Measurements from ENCODE around the gene CSTB. TPM values are rescaled to one million over a fixed set of nuclear protein-coding genes. Genes with fewer than 3 reads are reported as not detected.
A peak's percentile ranks its signal among the peaks of the same experiment; 100 is the strongest.

Gene CSTB
- total RNA-seq, 6 donors from 2014 or later, result 19.9 to 122 (median 51.3) TPM

- DNase-seq (peak in 1 of 2 donors; percentile 68), ATAC-seq (ENCODE audit: low FRiP score in 2 of 2) (no peak)
- H3K36me3 ChIP-seq, result peaks cover 20 to 98% (median 86%) of the 10 kb centered on the region in 4 donors
- TF ChIP-seq EP300 (IDR thresholded peaks at IDR 0.05) (no peak), POLR2A (IDR thresholded peaks at IDR 0.05) (no peak), POLR2AphosphoS5 (IDR thresholded peaks at IDR 0.05) (no peak)
- TF ChIP-seq, protein P1, sequence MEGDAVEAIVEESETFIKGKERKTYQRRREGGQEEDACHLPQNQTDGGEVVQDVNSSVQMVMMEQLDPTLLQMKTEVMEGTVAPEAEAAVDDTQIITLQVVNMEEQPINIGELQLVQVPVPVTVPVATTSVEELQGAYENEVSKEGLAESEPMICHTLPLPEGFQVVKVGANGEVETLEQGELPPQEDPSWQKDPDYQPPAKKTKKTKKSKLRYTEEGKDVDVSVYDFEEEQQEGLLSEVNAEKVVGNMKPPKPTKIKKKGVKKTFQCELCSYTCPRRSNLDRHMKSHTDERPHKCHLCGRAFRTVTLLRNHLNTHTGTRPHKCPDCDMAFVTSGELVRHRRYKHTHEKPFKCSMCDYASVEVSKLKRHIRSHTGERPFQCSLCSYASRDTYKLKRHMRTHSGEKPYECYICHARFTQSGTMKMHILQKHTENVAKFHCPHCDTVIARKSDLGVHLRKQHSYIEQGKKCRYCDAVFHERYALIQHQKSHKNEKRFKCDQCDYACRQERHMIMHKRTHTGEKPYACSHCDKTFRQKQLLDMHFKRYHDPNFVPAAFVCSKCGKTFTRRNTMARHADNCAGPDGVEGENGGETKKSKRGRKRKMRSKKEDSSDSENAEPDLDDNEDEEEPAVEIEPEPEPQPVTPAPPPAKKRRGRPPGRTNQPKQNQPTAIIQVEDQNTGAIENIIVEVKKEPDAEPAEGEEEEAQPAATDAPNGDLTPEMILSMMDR (IDR thresholded peaks at IDR 0.05), result no peak
- H3K9me3 ChIP-seq, result no peaks in the 10 kb centered on the region
- H3K27me3 ChIP-seq, result no peaks in the 10 kb centered on the region
- WGBS, 2 donors, result 92 to 99% methylated on average over 17 of the region's 17 CpGs
- no peaks in the 10 kb centered on the region for H3K4me1 ChIP-seq
- no peak overlapping the region for H3K27ac ChIP-seq
- no peak overlapping the region for H3K4me3 ChIP-seq
Observed at GRCh38 chr21:43748622-43749021, 27.5 kb downstream of the CSTB start.

DNA sequence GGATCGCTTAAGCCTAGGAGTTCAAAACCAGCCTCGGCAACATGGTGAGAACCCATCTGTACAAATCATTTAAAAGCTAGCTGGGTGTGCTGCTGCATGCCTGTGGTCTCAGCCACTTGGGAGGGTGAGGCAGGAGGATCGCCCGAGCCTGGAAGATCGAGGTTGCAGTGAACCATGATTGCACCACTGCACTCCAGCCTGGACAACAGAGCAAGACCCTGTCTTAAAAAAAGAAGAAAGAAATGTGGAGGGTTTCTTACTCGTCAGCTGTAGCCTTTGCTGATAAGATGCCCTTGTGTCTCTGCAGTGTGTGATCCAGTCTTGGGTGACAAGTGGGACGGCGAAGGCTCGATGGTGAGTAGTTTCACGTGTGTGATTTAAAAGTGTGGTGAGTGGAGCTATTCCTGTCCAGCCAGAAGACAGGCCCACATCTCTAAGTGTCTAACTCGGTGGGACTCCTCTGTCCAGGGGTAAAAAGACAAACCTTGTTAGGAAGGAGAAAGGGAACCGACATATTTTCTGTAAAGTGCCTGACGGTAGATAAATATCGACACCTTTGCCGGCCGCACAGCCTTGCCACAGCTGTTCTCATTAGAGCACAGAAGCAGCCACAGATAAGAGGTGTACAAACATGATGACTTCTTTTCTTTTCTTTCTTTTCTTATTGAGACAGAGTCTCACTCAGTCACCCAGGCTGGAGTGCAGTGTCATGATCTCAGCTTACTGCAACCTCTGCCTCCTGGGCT lies 30.2 kb downstream of the CSTB start:
- H3K4me3 ChIP-seq, result no peak overlapping the region
- DNase-seq, result no peak
- H3K27ac ChIP-seq, result no peak overlapping the region
- no peak for ATAC-seq (ENCODE audit: low FRiP score in 2 of 2)
- H3K9me3 ChIP-seq, result no peaks in the 10 kb centered on the region
- peaks cover 20 to 85% (median 73%) of the 10 kb centered on the region in 4 donors for H3K36me3 ChIP-seq
- TF ChIP-seq, protein P1 (IDR thresholded peaks at IDR 0.05), result no peak
- no peak for TF ChIP-seq EP300 (IDR thresholded peaks at IDR 0.05)
- TF ChIP-seq POLR2AphosphoS5 (IDR thresholded peaks at IDR 0.05), result no peak
- TF ChIP-seq POLR2A (IDR thresholded peaks at IDR 0.05), result no peak
- H3K4me1 ChIP-seq, result no peaks in the 10 kb centered on the region
- no peaks in the 10 kb centered on the region for H3K27me3 ChIP-seq
- 90 to 92% methylated on average over 16 of the region's 16 CpGs for WGBS, 2 donors

GRCh38 chr21:43744725-43745124 lies 31.4 kb downstream of the CSTB start:
- H3K27ac ChIP-seq, result no peak overlapping the region
- WGBS, 2 donors, result 97 to 98% methylated on average over 18 of the region's 18 CpGs
- H3K9me3 ChIP-seq, result no peaks in the 10 kb centered on the region
- no peak overlapping the region for H3K4me3 ChIP-seq
- H3K4me1 ChIP-seq, result peaks cover 0 to 6% (median 0%) of the 10 kb centered on the region in 4 donors
- ATAC-seq (ENCODE audit: low FRiP score in 2 of 2) (no peak), DNase-seq (no peak)
- TF ChIP-seq, protein P1 (IDR thresholded peaks at IDR 0.05), result no peak
- TF ChIP-seq POLR2A (IDR thresholded peaks at IDR 0.05) (no peak), POLR2AphosphoS5 (IDR thresholded peaks at IDR 0.05) (no peak), EP300 (IDR thresholded peaks at IDR 0.05) (no peak)
- peaks cover 16 to 75% (median 62%) of the 10 kb centered on the region in 4 donors for H3K36me3 ChIP-seq
- no peaks in the 10 kb centered on the region for H3K27me3 ChIP-seq

- H3K9me3 ChIP-seq, result no peaks in the 10 kb centered on the region
- WGBS, 2 donors, result 96 to 97% methylated on average over 7 to 8 of the region's 8 CpGs
- H3K27me3 ChIP-seq, result no peaks in the 10 kb centered on the region
- peaks cover 0 to 6% (median 0%) of the 10 kb centered on the region in 4 donors for H3K4me1 ChIP-seq
- H3K4me3 ChIP-seq, result no peak overlapping the region
- DNase-seq, result no peak
- peaks cover 16 to 70% (median 56%) of the 10 kb centered on the region in 4 donors for H3K36me3 ChIP-seq
- TF ChIP-seq EP300 (IDR thresholded peaks at IDR 0.05) (no peak), POLR2A (IDR thresholded peaks at IDR 0.05) (no peak)
- no peak overlapping the region for H3K27ac ChIP-seq
- ATAC-seq (ENCODE audit: low FRiP score in 2 of 2), result no peak
Observed at GRCh38 chr21:43743947-43744346, 32.2 kb downstream of the CSTB start.

DNA sequence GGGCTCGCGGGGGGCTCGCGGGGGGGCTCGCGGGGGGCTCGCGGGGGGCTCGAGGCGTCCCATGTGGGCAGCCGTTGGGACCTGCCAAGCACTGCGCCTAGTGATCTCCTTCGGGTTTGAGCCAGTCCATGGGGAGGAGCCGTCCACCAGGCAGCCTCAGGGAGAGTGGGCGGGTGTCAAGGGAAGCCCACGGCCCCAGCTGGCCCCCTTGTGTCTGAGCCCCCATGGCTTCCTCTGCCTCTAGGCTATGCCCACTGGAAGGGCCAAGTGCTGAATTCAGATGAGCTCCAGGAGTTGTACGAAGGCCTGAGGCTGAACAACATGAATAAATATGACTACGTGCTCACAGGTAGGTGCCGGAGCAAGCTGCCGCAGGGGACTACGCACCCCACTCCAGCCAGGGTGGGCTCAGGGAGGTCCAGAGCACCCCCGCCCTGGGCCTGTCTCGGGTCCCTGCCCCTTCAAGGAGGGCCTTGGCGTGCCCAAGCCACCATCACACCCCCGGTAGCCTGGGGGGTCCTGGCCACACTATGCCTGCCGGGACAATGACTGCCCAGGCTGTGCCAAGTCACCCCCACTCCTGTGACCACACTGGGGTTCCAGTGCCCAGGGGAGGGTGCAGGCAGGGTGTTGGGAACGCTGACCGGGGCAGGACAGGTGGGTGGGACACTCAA lies 34.5 kb downstream of the CSTB start:
- Histone ChIP-seq H3K4me3 (no peak overlapping the region), H3K27ac (no peak overlapping the region), H3K27me3 (no peaks in the 10 kb centered on the region), H3K4me1 (peaks cover 0 to 6% (median 0%) of the 10 kb centered on the region in 4 donors), H3K36me3 (peaks cover 12 to 64% (median 47%) of the 10 kb centered on the region in 4 donors), H3K9me3 (no peaks in the 10 kb centered on the region)
- DNase-seq, result no peak
- ATAC-seq (ENCODE audit: low FRiP score in 2 of 2), result no peak
- TF ChIP-seq, protein P1 (IDR thresholded peaks at IDR 0.05), result no peak
- TF ChIP-seq EP300 (IDR thresholded peaks at IDR 0.05) (no peak), POLR2AphosphoS5 (IDR thresholded peaks at IDR 0.05) (no peak)
- WGBS, 2 donors, result 85 to 88% methylated on average over 2 to 13 of the region's 28 CpGs
